K562 (cell line): ENCODE measurements around the gene ITGAV. TPM values are rescaled to one million over a fixed set of nuclear protein-coding genes. Genes with fewer than 3 reads are reported as not detected.

Experiments used
- ATAC-seq: fragments of 200-7000 bp; cut with Tn5 transposase; 3 replicates; pipeline ENCODE4 v1.9.1; 2020; ENCODE audit warnings: moderate library complexity
- BruUV-seq: library from RNA; stranded (reverse); fragments of 400-500 nt; replicated peaks from 2 replicates; lab custom pipeline; 2021; lab: Mats Ljungman, UMichigan
- CTCF ChIA-PET: fragments of 300-600 bp; formaldehyde crosslinking; extraction: SDS; loops from one replicate; lab custom pipeline; 2021; ENCODE audit warnings: low intra/inter-chr PET ratio; lab: Yijun Ruan, JAX
- POLR2A ChIA-PET: fragments of 300-600, 350-650 bp; sonication (Branson Sonifier 250); formaldehyde crosslinking; extraction: SDS; loops from one replicate; lab custom pipeline; 2021; ENCODE audit warnings: antibody characterized with exemption, inconsistent platforms; lab: Yijun Ruan, JAX
- DNase-seq, 4 experiments: peaks; one replicate each; pipeline versions ENCODE4 v3.0.0 to v3.0.0-alpha.2; 2011 to 2018; ENCODE audit warnings: low spot score in 3 of 4, mixed read lengths in 3 of 4; ENCODE audit errors: extremely low read depth in 1 of 4
- FAIRE-seq: peaks from 2 replicates; lab custom pipeline; 2011; peaks lifted over from hg19 to GRCh38; lab: Jason Lieb, UNC
- H2AFZ ChIP-seq: 2 replicates; pipeline ENCODE4 v1.6.0; 2011; ENCODE audit warnings: low read depth, low read length, control low read depth, inconsistent platforms
- H3K27ac ChIP-seq: fragments of 200-600 bp; 3 replicates; pipeline ENCODE4 v1.8.0; 2011; ENCODE audit warnings: low read depth, mild to moderate bottlenecking, control low read depth, inconsistent platforms, low read length, moderate library complexity, mixed read lengths; ENCODE audit errors: extremely low read depth
- H3K27me3 ChIP-seq, 2 experiments: fragments of 300-600 bp in 1 of 2; 2 replicates in 1 of 2; 3 replicates in 1 of 2; pipeline versions ENCODE4 v1.6.0 to v1.8.0; 2011; ENCODE audit warnings: inconsistent platforms in 2 of 2, low read length in 2 of 2, mild to moderate bottlenecking in 1 of 2, mixed read lengths in 1 of 2, moderate library complexity in 1 of 2; ENCODE audit not compliant: control insufficient read depth in 2 of 2, insufficient read depth in 2 of 2
- H3K36me3 ChIP-seq: fragments of 300-600 bp; 3 replicates; pipeline ENCODE4 v1.8.0; 2011; ENCODE audit warnings: mild to moderate bottlenecking, low read length, inconsistent platforms; ENCODE audit not compliant: control insufficient read depth, insufficient read depth
- H3K4me1 ChIP-seq, 2 experiments: fragments of 200-600 bp in 1 of 2; replicated peaks in 1 of 2; 2 replicates in 1 of 2; 3 replicates in 1 of 2; pipeline versions ENCODE4 v1.5.1 to v1.8.0; 2011; ENCODE audit warnings: inconsistent platforms in 2 of 2, low read length in 2 of 2, mild to moderate bottlenecking in 1 of 2, mixed read lengths in 1 of 2, moderate library complexity in 1 of 2; ENCODE audit not compliant: control insufficient read depth in 2 of 2, insufficient read depth in 2 of 2
- H3K4me2 ChIP-seq: 2 replicates; pipeline ENCODE4 v1.6.1; 2011; ENCODE audit warnings: low read length, control low read depth, inconsistent platforms, mixed read lengths; ENCODE audit not compliant: insufficient read depth
- H3K4me3 ChIP-seq: fragments of 200-600 bp; sonication (generic), shearing (Covaris generic); 2 replicates; pipeline ENCODE4 v1.5.1; 2016; ENCODE audit warnings: control low read depth, inconsistent platforms
- H3K79me2 ChIP-seq: fragments of 200-600 bp; 3 replicates; pipeline ENCODE4 v1.8.0; 2011; ENCODE audit warnings: low read length, inconsistent platforms; ENCODE audit not compliant: control insufficient read depth, insufficient read depth
- H3K9ac ChIP-seq, 2 experiments: 2 replicates each; pipeline versions ENCODE4 v1.6.0 to v1.6.1; 2011; ENCODE audit warnings: low read depth in 2 of 2, low read length in 2 of 2, control low read depth in 1 of 2, inconsistent platforms in 1 of 2, mild to moderate bottlenecking in 1 of 2, mixed read lengths in 1 of 2; ENCODE audit not compliant: insufficient read depth in 1 of 2
- H3K9me1 ChIP-seq: one replicate; pipeline ENCODE4 v1.6.0; 2011; ENCODE audit warnings: inconsistent platforms, mild to moderate bottlenecking, low read length, moderate library complexity; ENCODE audit not compliant: control insufficient read depth, insufficient read depth
- H3K9me3 ChIP-seq: replicated peaks from 2 replicates; pipeline ENCODE4 v1.5.1; 2011; ENCODE audit warnings: low read depth, low read length, inconsistent platforms; ENCODE audit not compliant: control insufficient read depth, insufficient read depth
- H4K20me1 ChIP-seq: replicated peaks from 2 replicates; pipeline ENCODE4 v1.6.1; 2011; ENCODE audit warnings: low read length, inconsistent platforms, mixed read lengths; ENCODE audit not compliant: control insufficient read depth, insufficient read depth
- ARID1B ChIP-seq: fragments of 450-650 bp; IDR thresholded peaks from 2 replicates; pipeline ENCODE4 v1.6.1; 2016; ENCODE audit warnings: antibody characterized with exemption, mild to moderate bottlenecking, inconsistent platforms
- CREB1 ChIP-seq, 2 experiments: sonication (generic) in 1 of 2; formaldehyde crosslinking in 1 of 2; IDR thresholded peaks; 2 replicates each; pipeline versions ENCODE4 v1.6.1 to v1.8.0; 2012 to 2022; ENCODE audit warnings: inconsistent platforms in 1 of 2, mild to moderate bottlenecking in 1 of 2, missing genetic modification reagents in 1 of 2, moderate library complexity in 1 of 2
- ELF4 ChIP-seq: fragments of 450-650 bp; formaldehyde crosslinking; IDR thresholded peaks from 2 replicates; pipeline ENCODE4 v1.4.0; 2022; ENCODE audit warnings: missing genetic modification characterization
- LARP7 ChIP-seq: fragments of 450-650 bp; IDR thresholded peaks from 2 replicates; pipeline ENCODE4 v1.6.1; 2016
- RBM14 ChIP-seq: fragments of 200-400 bp; formaldehyde crosslinking; IDR thresholded peaks from 2 replicates; pipeline ENCODE4 v1.6.1; 2018; ENCODE audit warnings: low read depth, mild to moderate bottlenecking, low read length, moderate library complexity, borderline replicate concordance; ENCODE audit not compliant: insufficient read depth
- RFX5 ChIP-seq: IDR thresholded peaks from 2 replicates; pipeline ENCODE4 v1.6.1; 2011; ENCODE audit warnings: low read depth, mild to moderate bottlenecking, improper control_type of control experiment, low read length
- SRSF9 ChIP-seq: fragments of 200-400 bp; formaldehyde crosslinking; IDR thresholded peaks from 2 replicates; pipeline ENCODE4 v1.6.1; 2017; ENCODE audit warnings: low read depth, low read length, borderline replicate concordance
- STAT6 ChIP-seq: sonication (generic); formaldehyde crosslinking; IDR thresholded peaks from 2 replicates; pipeline ENCODE4 v1.8.1; 2023; ENCODE audit warnings: mild to moderate bottlenecking, missing genetic modification reagents
- TAF15 ChIP-seq: fragments of 200-400 bp; formaldehyde crosslinking; IDR thresholded peaks from 2 replicates; pipeline ENCODE4 v1.6.1; 2017; ENCODE audit warnings: mild to moderate bottlenecking, low read depth, low read length, moderate library complexity
- VEZF1 ChIP-seq: fragments of 200-800 bp; sonication (Bioruptor generic); IDR thresholded peaks from 2 replicates; pipeline ENCODE4 v1.6.1; 2017; ENCODE audit warnings: missing genetic modification characterization, missing compliant biosample characterization
- ZNF280A ChIP-seq: fragments of 450-650 bp; IDR thresholded peaks from 2 replicates; pipeline ENCODE4 v1.6.1; 2018; ENCODE audit warnings: mild to moderate bottlenecking, low read depth; ENCODE audit not compliant: partially characterized antibody
- WGBS: fragments of 100-300 bp; shearing (Covaris generic); methylation state at CpG from one replicate; pipeline ENCODE4 v1.1.6; 2016; ENCODE audit warnings: low coverage, mixed read lengths; ENCODE audit not compliant: insufficient coverage; ENCODE audit errors: missing lambda C conversion rate; 5-methylcytosine and 5-hydroxymethylcytosine counted together
- in situ Hi-C: fragments of 300-500 bp; cut with MboI; formaldehyde crosslinking; loops from 4 replicates; pipeline ENCODE4 v1.15.0; 2018; ENCODE audit warnings: inconsistent platforms, mixed read lengths
- intact Hi-C: fragments of 100-400 bp; cut with micrococcal nuclease; formaldehyde crosslinking; loops from 2 replicates; pipeline ENCODE4 v1.14.2; 2022
- polyA plus RNA-seq, 8 experiments: library from polyadenylated mRNA; depleted of rRNA in 4 of 8; stranded (reverse) in 5 of 8; unstranded in 3 of 8; fragments of >200 nt; fragmentation: Nextera tagmentation in 2 of 8; fragmentation: Illumina TruSeq in 1 of 8; extraction: Ambion mirVana in 2 of 8; extraction: Trizol in 1 of 8; gene quantifications; 2 replicates each; pipeline versions ENCODE4 v1.2.1 to v1.2.3, GENCODE V29; 2011 to 2014; ENCODE audit warnings: inconsistent platforms in 1 of 8, missing spikeins in 1 of 8
- total RNA-seq, 7 experiments: library from RNA; depleted of rRNA in 6 of 7; stranded (reverse); fragments of >200 nt in 6 of 7; fragmentation: Illumina TruSeq in 2 of 7; extraction: Trizol in 2 of 7; gene quantifications; 2 replicates each; pipeline versions ENCODE4 v1.2.1 to v1.2.3, GENCODE V29; 2011 to 2021; ENCODE audit warnings: low replicate concordance in 1 of 7

Gene ITGAV
- total and polyA plus RNA-seq, 9 of the 15 experiments (the other 6 are each of a cell fraction or from before 2014, with no cell fraction given): 3.7 to 17.7 (median 10.7) TPM

- H3K27me3 ChIP-seq: no peaks in the 10 kb centered on the region
- no peak for ATAC-seq
- in situ Hi-C loops: no loop called here
- ChIA-PET CTCF (no interaction called here), POLR2A (interaction anchor here (0.9 kb wide), 1 partner anchor 12 kb away, joined by 4 read pairs; no protein-coding TSS in a partner anchor)
- no peak overlapping the region for H3K27ac ChIP-seq
- H2AFZ ChIP-seq: no peak overlapping the region
- H4K20me1 ChIP-seq: no peaks in the 10 kb centered on the region
- H3K4me3 ChIP-seq: no peak overlapping the region
- H3K4me2 ChIP-seq: no peak overlapping the region
- no peaks in the 10 kb centered on the region for H3K4me1 ChIP-seq
- H3K79me2 ChIP-seq: no peaks in the 10 kb centered on the region
- no peak overlapping the region for H3K9ac ChIP-seq
- no TSS peak for BruUV-seq
- H3K9me3 ChIP-seq: no peaks in the 10 kb centered on the region
- DNase-seq: no peak
- WGBS: 3% methylated on average over 2 of the region's 2 CpGs
- FAIRE-seq: no peak
- H3K36me3 ChIP-seq: no peaks in the 10 kb centered on the region
- TF ChIP-seq LARP7 (no peak), SRSF9 (no peak), VEZF1 (CRISPR knock-in tag) (no peak), CREB1 (IDR thresholded peaks at IDR 0.05) (no peak), CREB1 (CRISPR knock-in tag; IDR thresholded peaks at IDR 0.05) (no peak), ZNF280A (no peak), ELF4 (CRISPR knock-in tag) (no peak), STAT6 (CRISPR knock-in tag) (no peak), TAF15 (no peak), RFX5 (no peak), ARID1B (no peak), RBM14 (no peak)
- TF ChIP-seq, all 486 proteins: peak for 0
- intact Hi-C loops: no loop called here
- no peaks in the 10 kb centered on the region for H3K9me1 ChIP-seq
These were observed 112.2 kb downstream of the ITGAV start for GRCh38 chr2:186702006-186702405.
